ENCODE results near the gene FRMD6. TPM values are rescaled to one million over a fixed set of nuclear protein-coding genes. Genes with fewer than 3 reads are reported as not detected.

FRMD6 gene
- polyA plus RNA-seq, 1 donor from 2014 or later = 2.4 TPM

DNA sequence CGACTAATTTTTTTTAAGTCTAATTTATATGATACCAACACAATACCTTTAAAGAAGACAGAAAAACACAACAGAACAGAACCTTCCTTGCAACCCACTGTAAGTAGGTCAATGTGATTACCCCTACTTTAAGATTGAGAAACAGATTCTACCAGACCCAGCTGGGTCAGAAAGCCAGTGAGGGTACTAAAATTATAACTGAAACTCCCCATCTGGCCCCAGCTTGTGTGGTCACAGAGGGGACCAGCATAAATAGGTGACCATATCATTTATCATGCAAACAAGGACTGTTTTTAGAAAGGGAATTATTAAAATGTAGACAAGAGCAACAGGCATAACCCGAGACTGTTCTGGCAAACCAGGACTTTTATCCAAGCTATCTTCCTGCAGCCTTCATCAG is 30.1 kb upstream of the FRMD6 start:
- no peak overlapping the region for H3K9ac ChIP-seq (ENCODE audit: low read length)
- no peak overlapping the region for H3K27ac ChIP-seq (ENCODE audit: low read length)
- no peaks in the 10 kb centered on the region for H3K27me3 ChIP-seq (ENCODE audit: insufficient read depth, low read depth, low read length)
- H3F3A ChIP-seq (ENCODE audit: insufficient read depth, low read length, poor library complexity, severe bottlenecking) = no peaks in the 10 kb centered on the region
- TF ChIP-seq, protein P1, sequence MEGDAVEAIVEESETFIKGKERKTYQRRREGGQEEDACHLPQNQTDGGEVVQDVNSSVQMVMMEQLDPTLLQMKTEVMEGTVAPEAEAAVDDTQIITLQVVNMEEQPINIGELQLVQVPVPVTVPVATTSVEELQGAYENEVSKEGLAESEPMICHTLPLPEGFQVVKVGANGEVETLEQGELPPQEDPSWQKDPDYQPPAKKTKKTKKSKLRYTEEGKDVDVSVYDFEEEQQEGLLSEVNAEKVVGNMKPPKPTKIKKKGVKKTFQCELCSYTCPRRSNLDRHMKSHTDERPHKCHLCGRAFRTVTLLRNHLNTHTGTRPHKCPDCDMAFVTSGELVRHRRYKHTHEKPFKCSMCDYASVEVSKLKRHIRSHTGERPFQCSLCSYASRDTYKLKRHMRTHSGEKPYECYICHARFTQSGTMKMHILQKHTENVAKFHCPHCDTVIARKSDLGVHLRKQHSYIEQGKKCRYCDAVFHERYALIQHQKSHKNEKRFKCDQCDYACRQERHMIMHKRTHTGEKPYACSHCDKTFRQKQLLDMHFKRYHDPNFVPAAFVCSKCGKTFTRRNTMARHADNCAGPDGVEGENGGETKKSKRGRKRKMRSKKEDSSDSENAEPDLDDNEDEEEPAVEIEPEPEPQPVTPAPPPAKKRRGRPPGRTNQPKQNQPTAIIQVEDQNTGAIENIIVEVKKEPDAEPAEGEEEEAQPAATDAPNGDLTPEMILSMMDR (IDR thresholded peaks at IDR 0.05; ENCODE audit: poor library complexity, severe bottlenecking) = no peak
- TF ChIP-seq RAD21 (conservative IDR thresholded peaks at IDR 0.05) = no peak
- no peak for TF ChIP-seq EP300 (conservative IDR thresholded peaks at IDR 0.05; ENCODE audit: poor library complexity, severe bottlenecking)
- no peak for TF ChIP-seq MXI1 (conservative IDR thresholded peaks at IDR 0.05; ENCODE audit: poor library complexity, severe bottlenecking)
- TF ChIP-seq, protein P2, sequence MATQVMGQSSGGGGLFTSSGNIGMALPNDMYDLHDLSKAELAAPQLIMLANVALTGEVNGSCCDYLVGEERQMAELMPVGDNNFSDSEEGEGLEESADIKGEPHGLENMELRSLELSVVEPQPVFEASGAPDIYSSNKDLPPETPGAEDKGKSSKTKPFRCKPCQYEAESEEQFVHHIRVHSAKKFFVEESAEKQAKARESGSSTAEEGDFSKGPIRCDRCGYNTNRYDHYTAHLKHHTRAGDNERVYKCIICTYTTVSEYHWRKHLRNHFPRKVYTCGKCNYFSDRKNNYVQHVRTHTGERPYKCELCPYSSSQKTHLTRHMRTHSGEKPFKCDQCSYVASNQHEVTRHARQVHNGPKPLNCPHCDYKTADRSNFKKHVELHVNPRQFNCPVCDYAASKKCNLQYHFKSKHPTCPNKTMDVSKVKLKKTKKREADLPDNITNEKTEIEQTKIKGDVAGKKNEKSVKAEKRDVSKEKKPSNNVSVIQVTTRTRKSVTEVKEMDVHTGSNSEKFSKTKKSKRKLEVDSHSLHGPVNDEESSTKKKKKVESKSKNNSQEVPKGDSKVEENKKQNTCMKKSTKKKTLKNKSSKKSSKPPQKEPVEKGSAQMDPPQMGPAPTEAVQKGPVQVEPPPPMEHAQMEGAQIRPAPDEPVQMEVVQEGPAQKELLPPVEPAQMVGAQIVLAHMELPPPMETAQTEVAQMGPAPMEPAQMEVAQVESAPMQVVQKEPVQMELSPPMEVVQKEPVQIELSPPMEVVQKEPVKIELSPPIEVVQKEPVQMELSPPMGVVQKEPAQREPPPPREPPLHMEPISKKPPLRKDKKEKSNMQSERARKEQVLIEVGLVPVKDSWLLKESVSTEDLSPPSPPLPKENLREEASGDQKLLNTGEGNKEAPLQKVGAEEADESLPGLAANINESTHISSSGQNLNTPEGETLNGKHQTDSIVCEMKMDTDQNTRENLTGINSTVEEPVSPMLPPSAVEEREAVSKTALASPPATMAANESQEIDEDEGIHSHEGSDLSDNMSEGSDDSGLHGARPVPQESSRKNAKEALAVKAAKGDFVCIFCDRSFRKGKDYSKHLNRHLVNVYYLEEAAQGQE (IDR thresholded peaks at IDR 0.05; ENCODE audit: borderline replicate concordance) = no peak
- no peak for TF ChIP-seq TAF1 (IDR thresholded peaks at IDR 0.05; ENCODE audit: low read depth)
- TF ChIP-seq EZH2 (IDR thresholded peaks at IDR 0.05; ENCODE audit: borderline replicate concordance, insufficient read depth, low read length, poor library complexity, severe bottlenecking) = no peak
- no peak for TF ChIP-seq POLR2AphosphoS5 (IDR thresholded peaks at IDR 0.05)
- no peak for TF ChIP-seq SMC3 (conservative IDR thresholded peaks at IDR 0.05; ENCODE audit: poor library complexity)
- no peak overlapping the region for H3K4me3 ChIP-seq (ENCODE audit: low read length)
- no peaks in the 10 kb centered on the region for H3K9me2 ChIP-seq (ENCODE audit: insufficient read depth, low read length)
- H4K20me1 ChIP-seq (ENCODE audit: insufficient read depth) = no peaks in the 10 kb centered on the region
- no peak overlapping the region for H2AFZ ChIP-seq (ENCODE audit: low read depth, low read length)
- H3K4me2 ChIP-seq (ENCODE audit: low read length) = no peak overlapping the region
- no peaks in the 10 kb centered on the region for H3K9me3 ChIP-seq (ENCODE audit: low read length)
- H3K79me2 ChIP-seq (replicated peaks; ENCODE audit: insufficient read depth, low read length) = no peaks in the 10 kb centered on the region
- no peaks in the 10 kb centered on the region for H3K36me3 ChIP-seq (ENCODE audit: insufficient read depth, low read length)

GRCh38 chr14:51622376-51622775 is 29.3 kb upstream of the FRMD6 start:
- Histone ChIP-seq H3F3A (ENCODE audit: insufficient read depth, low read length, poor library complexity, severe bottlenecking) (no peaks in the 10 kb centered on the region), H3K79me2 (replicated peaks; ENCODE audit: insufficient read depth, low read length) (no peaks in the 10 kb centered on the region), H3K4me3 (ENCODE audit: low read length) (no peak overlapping the region), H3K27ac (ENCODE audit: low read length) (no peak overlapping the region), H3K27me3 (ENCODE audit: insufficient read depth, low read depth, low read length) (no peaks in the 10 kb centered on the region), H4K20me1 (ENCODE audit: insufficient read depth) (no peaks in the 10 kb centered on the region), H3K9me3 (ENCODE audit: low read length) (no peaks in the 10 kb centered on the region), H3K9me2 (ENCODE audit: insufficient read depth, low read length) (no peaks in the 10 kb centered on the region), H3K9ac (ENCODE audit: low read length) (no peak overlapping the region), H3K4me2 (ENCODE audit: low read length) (no peak overlapping the region), H3K36me3 (ENCODE audit: insufficient read depth, low read length) (no peaks in the 10 kb centered on the region), H2AFZ (ENCODE audit: low read depth, low read length) (no peak overlapping the region)
- TF ChIP-seq EZH2 (IDR thresholded peaks at IDR 0.05; ENCODE audit: borderline replicate concordance, insufficient read depth, low read length, poor library complexity, severe bottlenecking) = no peak
- TF ChIP-seq MXI1 (conservative IDR thresholded peaks at IDR 0.05; ENCODE audit: poor library complexity, severe bottlenecking) = no peak
- TF ChIP-seq, protein P1 (IDR thresholded peaks at IDR 0.05; ENCODE audit: poor library complexity, severe bottlenecking) = no peak
- TF ChIP-seq, protein P2 (IDR thresholded peaks at IDR 0.05; ENCODE audit: borderline replicate concordance) = no peak
- no peak for TF ChIP-seq TAF1 (IDR thresholded peaks at IDR 0.05; ENCODE audit: low read depth)
- no peak for TF ChIP-seq POLR2AphosphoS5 (IDR thresholded peaks at IDR 0.05)
- TF ChIP-seq EP300 (conservative IDR thresholded peaks at IDR 0.05; ENCODE audit: poor library complexity, severe bottlenecking) = no peak
- TF ChIP-seq SMC3 (conservative IDR thresholded peaks at IDR 0.05; ENCODE audit: poor library complexity) = no peak
- no peak for TF ChIP-seq RAD21 (conservative IDR thresholded peaks at IDR 0.05)
